ENCODE results near the gene NFKB1. TPM values are rescaled to one million over a fixed set of nuclear protein-coding genes. Genes with fewer than 3 reads are reported as not detected.

NFKB1 gene
- total and polyA plus RNA-seq, 10 of the 15 experiments (the other 5 are each of a cell fraction or from before 2014, with no cell fraction given) = 8.7 to 110 (median 57.3) TPM

- in situ Hi-C loops (cut with MboI) = loop anchor here (25.0 kb wide), 1 partner anchor 1145 kb away; no protein-coding TSS in a partner anchor
- Histone ChIP-seq H3K27me3 (replicated peaks in 1 of 2; ENCODE audit: control insufficient read depth in 2 of 2, insufficient read depth in 2 of 2, low read length in 1 of 2) (no peaks in the 10 kb centered on the region), H4K20me1 (ENCODE audit: control insufficient read depth, insufficient read depth) (no peaks in the 10 kb centered on the region), H3K4me1 (ENCODE audit: control insufficient read depth, insufficient read depth, low read length) (no peaks in the 10 kb centered on the region), H3K4me3 (no peak overlapping the region), H3K36me3 (ENCODE audit: control insufficient read depth in 2 of 2, insufficient read depth in 2 of 2, low read length in 1 of 2) (peaks cover 0 to 5% of the 10 kb centered on the region in 2 experiments; a peak in 3 of 4 replicates), H3K9ac (ENCODE audit: control insufficient read depth, insufficient read depth, low read length) (no peak overlapping the region), H3K79me2 (ENCODE audit: control insufficient read depth, insufficient read depth, low read length) (no peaks in the 10 kb centered on the region), H3K9me3 (replicated peaks; ENCODE audit: control insufficient read depth, insufficient read depth, low read length) (no peaks in the 10 kb centered on the region), H3K27ac (ENCODE audit: control insufficient read depth, insufficient read depth) (no peak overlapping the region), H2AFZ (ENCODE audit: control insufficient read depth, low read depth, low read length) (no peak overlapping the region), H3K4me2 (ENCODE audit: control insufficient read depth, insufficient read depth) (no peak overlapping the region)
- intact Hi-C loops (cut with micrococcal nuclease; ENCODE audit: unreplicated experiment) = no loop called here
- ChIA-PET POLR2A (no interaction called here), RAD21 (ENCODE audit: unreplicated experiment) (interaction anchor here (0.6 kb wide), 1 partner anchor 389 kb away, joined by 3 read pairs; no protein-coding TSS in a partner anchor), CTCF (interaction anchor here (0.6 to 1.6 kb wide), 6 partner anchors 12 to 418 kb away, joined by 3 read pairs; no protein-coding TSS in a partner anchor), SMC1A (ENCODE audit: uncharacterized antibody, unreplicated experiment) (interaction anchor here (0.6 to 1.6 kb wide), 5 partner anchors 9 to 143 kb away, joined by 3 to 6 read pairs (median 3); no protein-coding TSS in a partner anchor)
- ATAC-seq = no peak
- DNase-seq (ENCODE audit: low read depth, low spot score) = no peak
- no TSS peak for BruUV-seq (replicated peaks)
- 96% methylated on average over 5 of the region's 5 CpGs for WGBS (ENCODE audit: insufficient coverage, insufficient replicate concordance, low lambda C conversion rate, missing lambda C conversion rate)
- TF ChIP-seq NBN (IDR thresholded peaks at IDR 0.05) = no peak
- no peak for TF ChIP-seq MEF2A (IDR thresholded peaks at IDR 0.05; ENCODE audit: insufficient read depth, low read depth, low read length)
- TF ChIP-seq, protein P1, sequence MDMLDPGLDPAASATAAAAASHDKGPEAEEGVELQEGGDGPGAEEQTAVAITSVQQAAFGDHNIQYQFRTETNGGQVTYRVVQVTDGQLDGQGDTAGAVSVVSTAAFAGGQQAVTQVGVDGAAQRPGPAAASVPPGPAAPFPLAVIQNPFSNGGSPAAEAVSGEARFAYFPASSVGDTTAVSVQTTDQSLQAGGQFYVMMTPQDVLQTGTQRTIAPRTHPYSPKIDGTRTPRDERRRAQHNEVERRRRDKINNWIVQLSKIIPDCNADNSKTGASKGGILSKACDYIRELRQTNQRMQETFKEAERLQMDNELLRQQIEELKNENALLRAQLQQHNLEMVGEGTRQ (IDR thresholded peaks at IDR 0.05; ENCODE audit: borderline replicate concordance, low read depth, low read length) = no peak
- no peak for TF ChIP-seq MEF2B (IDR thresholded peaks at IDR 0.05; ENCODE audit: partially characterized antibody, poor library complexity, severe bottlenecking)
- TF ChIP-seq, protein P2, sequence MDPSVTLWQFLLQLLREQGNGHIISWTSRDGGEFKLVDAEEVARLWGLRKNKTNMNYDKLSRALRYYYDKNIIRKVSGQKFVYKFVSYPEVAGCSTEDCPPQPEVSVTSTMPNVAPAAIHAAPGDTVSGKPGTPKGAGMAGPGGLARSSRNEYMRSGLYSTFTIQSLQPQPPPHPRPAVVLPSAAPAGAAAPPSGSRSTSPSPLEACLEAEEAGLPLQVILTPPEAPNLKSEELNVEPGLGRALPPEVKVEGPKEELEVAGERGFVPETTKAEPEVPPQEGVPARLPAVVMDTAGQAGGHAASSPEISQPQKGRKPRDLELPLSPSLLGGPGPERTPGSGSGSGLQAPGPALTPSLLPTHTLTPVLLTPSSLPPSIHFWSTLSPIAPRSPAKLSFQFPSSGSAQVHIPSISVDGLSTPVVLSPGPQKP (IDR thresholded peaks at IDR 0.05; ENCODE audit: low read depth, low read length) = no peak
- TF ChIP-seq PKNOX1 (IDR thresholded peaks at IDR 0.05) = no peak
- TF ChIP-seq WRNIP1 (IDR thresholded peaks at IDR 0.05; ENCODE audit: borderline replicate concordance, low read depth, low read length) = no peak
- TF ChIP-seq, protein P3, sequence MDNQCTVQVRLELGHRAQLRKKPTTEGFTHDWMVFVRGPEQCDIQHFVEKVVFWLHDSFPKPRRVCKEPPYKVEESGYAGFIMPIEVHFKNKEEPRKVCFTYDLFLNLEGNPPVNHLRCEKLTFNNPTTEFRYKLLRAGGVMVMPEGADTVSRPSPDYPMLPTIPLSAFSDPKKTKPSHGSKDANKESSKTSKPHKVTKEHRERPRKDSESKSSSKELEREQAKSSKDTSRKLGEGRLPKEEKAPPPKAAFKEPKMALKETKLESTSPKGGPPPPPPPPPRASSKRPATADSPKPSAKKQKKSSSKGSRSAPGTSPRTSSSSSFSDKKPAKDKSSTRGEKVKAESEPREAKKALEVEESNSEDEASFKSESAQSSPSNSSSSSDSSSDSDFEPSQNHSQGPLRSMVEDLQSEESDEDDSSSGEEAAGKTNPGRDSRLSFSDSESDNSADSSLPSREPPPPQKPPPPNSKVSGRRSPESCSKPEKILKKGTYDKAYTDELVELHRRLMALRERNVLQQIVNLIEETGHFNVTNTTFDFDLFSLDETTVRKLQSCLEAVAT (IDR thresholded peaks at IDR 0.05) = no peak
- TF ChIP-seq IKZF1 (conservative IDR thresholded peaks at IDR 0.05) = no peak
- no peak for TF ChIP-seq ZNF207 (IDR thresholded peaks at IDR 0.05; ENCODE audit: borderline replicate concordance)
- no peak for TF ChIP-seq PBX3 (IDR thresholded peaks at IDR 0.05; ENCODE audit: insufficient replicate concordance, low read depth, low read length)
- TF ChIP-seq BRCA1 (IDR thresholded peaks at IDR 0.05; ENCODE audit: low read depth, low read length) = no peak
- TF ChIP-seq HDAC2 (IDR thresholded peaks at IDR 0.05) = no peak
- no peak for TF ChIP-seq RELA (IDR thresholded peaks at IDR 0.05; ENCODE audit: borderline replicate concordance, partially characterized antibody)
- TF ChIP-seq SUZ12 (IDR thresholded peaks at IDR 0.05; ENCODE audit: unreplicated experiment) = no peak
- TF ChIP-seq ZNF217 (IDR thresholded peaks at IDR 0.05) = no peak
- TF ChIP-seq ATF2 (IDR thresholded peaks at IDR 0.05; ENCODE audit: low read length) = no peak
- FAIRE-seq = no peak
Measured at GRCh38 chr4:102642631-102643298, 141.6 kb downstream of the NFKB1 start.
